ENCODE data around the gene ZSWIM6. TPM values are rescaled to one million over a fixed set of nuclear protein-coding genes. Genes with fewer than 3 reads are reported as not detected.

The ZSWIM6 gene
- total RNA-seq, 1 donor from 2014 or later = 35.9 TPM

DNA sequence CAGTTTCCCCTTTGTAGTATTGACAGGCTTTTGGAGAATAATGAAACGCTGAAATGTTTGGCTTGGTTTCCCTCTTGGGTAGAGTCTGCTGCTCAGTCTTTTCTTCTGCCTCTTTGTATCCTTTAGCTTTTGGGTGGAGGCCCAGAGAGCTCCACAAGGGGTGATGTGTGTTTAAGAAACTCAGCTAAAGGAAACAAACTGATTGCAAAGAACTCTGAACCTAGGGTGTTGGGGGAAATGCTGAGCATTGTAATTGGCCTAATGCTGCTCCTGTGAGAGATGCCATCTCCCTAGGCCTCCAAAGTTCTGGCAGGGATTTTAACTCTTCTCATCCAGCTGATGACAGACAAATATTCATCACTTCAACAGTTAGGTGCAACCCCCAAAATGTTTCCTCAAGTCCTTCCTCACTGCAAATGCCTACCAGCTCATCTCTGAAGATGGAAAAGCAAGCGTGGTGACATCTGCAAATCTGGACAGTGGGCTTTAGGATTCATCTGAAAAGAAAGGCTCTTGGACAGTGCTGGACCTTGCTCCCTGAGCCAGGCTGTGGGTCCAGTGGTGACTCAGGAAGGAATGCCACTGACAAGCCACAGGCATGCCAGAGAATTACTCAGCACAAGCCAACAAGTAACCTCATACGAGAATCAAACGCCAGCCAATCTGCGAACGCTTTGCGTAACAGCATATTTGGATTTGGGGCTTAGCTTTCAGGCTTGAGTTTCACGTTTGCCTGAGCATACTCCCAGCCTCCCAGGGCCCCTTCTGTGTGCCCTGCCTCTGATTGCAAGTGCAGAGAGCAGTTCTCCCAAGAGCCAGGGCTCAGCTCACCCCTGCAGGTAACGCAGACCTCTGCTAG lies 30.5 kb upstream of the ZSWIM6 start:
- Mint-ChIP-seq H3K36me3 (no peaks in the 10 kb centered on the region), H3K27ac (peak overlapping the region; percentile 40), H3K4me1 (peaks cover 23% of the 10 kb centered on the region)

GRCh38 chr5:61302200-61302563 lies 29.9 kb upstream of the ZSWIM6 start:
- Mint-ChIP-seq H3K36me3 (no peaks in the 10 kb centered on the region), H3K9me3 (no peaks in the 10 kb centered on the region), H3K27me3 (ENCODE audit: low read depth) (no peaks in the 10 kb centered on the region), H3K4me3 (no peak overlapping the region), H3K27ac (peak overlapping the region; percentile 40), H3K4me1 (peaks cover 28% of the 10 kb centered on the region)
- no peak for TF ChIP-seq CTCF (IDR thresholded peaks at IDR 0.05; ENCODE audit: unreplicated experiment)
- no peak for DNase-seq (ENCODE audit: low spot score in 2 of 2, unreplicated experiment in 2 of 2)

More for the DNA sequence above, 30.5 kb upstream of the ZSWIM6 start:
- no peaks in the 10 kb centered on the region for H3K27me3 Mint-ChIP-seq (ENCODE audit: low read depth)
- TF ChIP-seq CTCF (IDR thresholded peaks at IDR 0.05; ENCODE audit: unreplicated experiment) = no peak
- H3K4me3 Mint-ChIP-seq = no peak overlapping the region
- H3K9me3 Mint-ChIP-seq = no peaks in the 10 kb centered on the region
- DNase-seq (ENCODE audit: low spot score in 2 of 2, unreplicated experiment in 2 of 2) = no peak

DNA sequence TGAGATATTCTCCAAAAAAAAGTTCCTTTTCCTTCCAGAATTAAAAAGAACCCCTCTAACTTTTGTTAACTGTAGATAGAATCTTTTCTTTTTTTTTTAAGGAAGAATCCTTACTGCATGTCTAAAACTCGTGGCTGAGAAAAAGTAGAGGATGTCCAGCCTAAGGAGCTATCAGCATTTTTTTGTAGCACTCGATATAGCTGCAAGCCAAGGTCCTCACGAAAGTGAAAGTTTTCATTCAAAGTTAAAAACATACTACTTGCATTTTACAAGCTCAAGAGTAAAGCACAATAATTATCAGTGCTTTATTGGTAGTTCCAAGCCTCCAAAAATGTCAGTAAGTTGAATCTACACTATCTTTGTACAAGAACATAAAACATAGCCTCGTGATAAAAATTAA lies 28.7 kb upstream of the ZSWIM6 start:
- Mint-ChIP-seq H3K4me1 (peaks cover 36% of the 10 kb centered on the region), H3K9me3 (no peaks in the 10 kb centered on the region), H3K36me3 (no peaks in the 10 kb centered on the region), H3K27me3 (ENCODE audit: low read depth) (no peaks in the 10 kb centered on the region), H3K4me3 (no peak overlapping the region), H3K27ac (peak overlapping the region; percentile 51)
- TF ChIP-seq CTCF (IDR thresholded peaks at IDR 0.05; ENCODE audit: unreplicated experiment) = no peak
- no peak for DNase-seq (ENCODE audit: low spot score in 2 of 2, unreplicated experiment in 2 of 2)

GRCh38 chr5:61304590-61305381 lies 27.3 kb upstream of the ZSWIM6 start:
- no peak for DNase-seq (ENCODE audit: low spot score in 2 of 2, unreplicated experiment in 2 of 2)
- Mint-ChIP-seq H3K27me3 (ENCODE audit: low read depth) (no peaks in the 10 kb centered on the region), H3K27ac (no peak overlapping the region), H3K4me3 (no peak overlapping the region), H3K36me3 (no peaks in the 10 kb centered on the region), H3K9me3 (no peaks in the 10 kb centered on the region), H3K4me1 (peaks cover 45% of the 10 kb centered on the region)
- no peak for TF ChIP-seq CTCF (IDR thresholded peaks at IDR 0.05; ENCODE audit: unreplicated experiment)

- TF ChIP-seq CTCF (IDR thresholded peaks at IDR 0.05; ENCODE audit: unreplicated experiment) = no peak
- Mint-ChIP-seq H3K27me3 (ENCODE audit: low read depth) (no peaks in the 10 kb centered on the region), H3K4me3 (no peak overlapping the region), H3K4me1 (peaks cover 41% of the 10 kb centered on the region), H3K27ac (no peak overlapping the region), H3K36me3 (no peaks in the 10 kb centered on the region), H3K9me3 (no peaks in the 10 kb centered on the region)
- DNase-seq (ENCODE audit: low spot score in 2 of 2, unreplicated experiment in 2 of 2) = no peak
These were observed 25.4 kb upstream of the ZSWIM6 start for GRCh38 chr5:61306531-61307131.
